ENCODE results near the gene ABCB10. TPM values are rescaled to one million over a fixed set of nuclear protein-coding genes. Genes with fewer than 3 reads are reported as not detected.

Gene ABCB10
- total and polyA plus RNA-seq, 7 experiments from 2014 or later = 6.4 to 31.9 (median 17.7) TPM

- Mint-ChIP-seq H3K27ac (no peak overlapping the region), H3K9me3 (no peaks in the 10 kb centered on the region), H3K4me1 (peaks cover 0 to 4% (median 4%) of the 10 kb centered on the region in 7 donors), H3K27me3 (peaks cover 0 to 26% (median 0%) of the 10 kb centered on the region in 5 donors), H3K4me3 (no peak overlapping the region), H3K36me3 (peaks cover 0 to 3% (median 0%) of the 10 kb centered on the region in 5 donors)
- no peaks in the 10 kb centered on the region for H3K27me3 ChIP-seq (ENCODE audit: control insufficient read depth in 2 of 2, insufficient read depth in 2 of 2, low read length in 2 of 2)
- ATAC-seq (no peak), DNase-seq (no peak)
- H3K36me3 ChIP-seq (ENCODE audit: control insufficient read depth in 2 of 3, insufficient read depth in 3 of 3, low read length in 3 of 3) = no peaks in the 10 kb centered on the region
- H3K9me3 ChIP-seq (ENCODE audit: control insufficient read depth in 2 of 3, low read length in 3 of 3) = no peaks in the 10 kb centered on the region
- H3K27ac ChIP-seq (ENCODE audit: low read depth, low read length) = no peak overlapping the region
- no peak overlapping the region for H3K4me3 ChIP-seq (ENCODE audit: low read length)
- ChIA-PET POLR2A (no interaction called here), CTCF (no interaction called here)
- H3K4me1 ChIP-seq (ENCODE audit: control insufficient read depth in 2 of 2, insufficient read depth in 2 of 2, low read length in 2 of 2) = no peaks in the 10 kb centered on the region
- intact Hi-C loops (cut with micrococcal nuclease) = no loop called here
Measured at GRCh38 chr1:229582715-229583114, 24.2 kb upstream of the ABCB10 start.

GRCh38 chr1:229582011-229582694 is 23.6 kb upstream of the ABCB10 start:
- DNase-seq (no peak), ATAC-seq (peak; percentile 27)
- H3K36me3 Mint-ChIP-seq = peaks cover 0 to 3% (median 0%) of the 10 kb centered on the region in 5 donors
- H3K27ac Mint-ChIP-seq = peak overlapping the region in 1 of 9 donors; percentile 3
- POLR2A ChIA-PET = no interaction called here
- no peak overlapping the region for H3K4me3 Mint-ChIP-seq
- CTCF ChIA-PET = no interaction called here
- Histone ChIP-seq H3K9me3 (ENCODE audit: control insufficient read depth in 2 of 3, low read length in 3 of 3) (no peaks in the 10 kb centered on the region), H3K27ac (ENCODE audit: low read depth, low read length) (no peak overlapping the region), H3K36me3 (ENCODE audit: control insufficient read depth in 2 of 3, insufficient read depth in 3 of 3, low read length in 3 of 3) (no peaks in the 10 kb centered on the region), H3K4me1 (ENCODE audit: control insufficient read depth in 2 of 2, insufficient read depth in 2 of 2, low read length in 2 of 2) (no peaks in the 10 kb centered on the region), H3K4me3 (ENCODE audit: low read length) (no peak overlapping the region), H3K27me3 (ENCODE audit: control insufficient read depth in 2 of 2, insufficient read depth in 2 of 2, low read length in 2 of 2) (no peaks in the 10 kb centered on the region)
- H3K9me3 Mint-ChIP-seq = no peaks in the 10 kb centered on the region
- peaks cover 0 to 4% (median 4%) of the 10 kb centered on the region in 7 donors for H3K4me1 Mint-ChIP-seq
- H3K27me3 Mint-ChIP-seq = peaks cover 0 to 27% (median 0%) of the 10 kb centered on the region in 5 donors
- intact Hi-C loops (cut with micrococcal nuclease) = no loop called here

GRCh38 chr1:229581485-229581884 is 23.0 kb upstream of the ABCB10 start:
- intact Hi-C loops (cut with micrococcal nuclease) = no loop called here
- DNase-seq (no peak), ATAC-seq (no peak)
- Histone ChIP-seq H3K4me3 (ENCODE audit: low read length) (no peak overlapping the region), H3K27me3 (ENCODE audit: control insufficient read depth in 2 of 2, insufficient read depth in 2 of 2, low read length in 2 of 2) (no peaks in the 10 kb centered on the region), H3K9me3 (ENCODE audit: control insufficient read depth in 2 of 3, low read length in 3 of 3) (no peaks in the 10 kb centered on the region), H3K36me3 (ENCODE audit: control insufficient read depth in 2 of 3, insufficient read depth in 3 of 3, low read length in 3 of 3) (no peaks in the 10 kb centered on the region), H3K27ac (ENCODE audit: low read depth, low read length) (no peak overlapping the region), H3K4me1 (ENCODE audit: control insufficient read depth in 2 of 2, insufficient read depth in 2 of 2, low read length in 2 of 2) (no peaks in the 10 kb centered on the region)
- H3K27ac Mint-ChIP-seq = no peak overlapping the region
- H3K9me3 Mint-ChIP-seq = no peaks in the 10 kb centered on the region
- peaks cover 0 to 29% (median 0%) of the 10 kb centered on the region in 5 donors for H3K27me3 Mint-ChIP-seq
- POLR2A ChIA-PET = no interaction called here
- H3K36me3 Mint-ChIP-seq = peaks cover 0 to 3% (median 0%) of the 10 kb centered on the region in 5 donors
- H3K4me3 Mint-ChIP-seq = no peak overlapping the region
- H3K4me1 Mint-ChIP-seq = peaks cover 0 to 4% (median 4%) of the 10 kb centered on the region in 7 donors
- CTCF ChIA-PET = no interaction called here

- Histone ChIP-seq H3K27me3 (ENCODE audit: control insufficient read depth in 2 of 2, insufficient read depth in 2 of 2, low read length in 2 of 2) (no peaks in the 10 kb centered on the region), H3K9me3 (ENCODE audit: control insufficient read depth in 2 of 3, low read length in 3 of 3) (no peaks in the 10 kb centered on the region), H3K4me3 (ENCODE audit: low read length) (no peak overlapping the region), H3K36me3 (ENCODE audit: control insufficient read depth in 2 of 3, insufficient read depth in 3 of 3, low read length in 3 of 3) (no peaks in the 10 kb centered on the region), H3K27ac (ENCODE audit: low read depth, low read length) (no peak overlapping the region), H3K4me1 (ENCODE audit: control insufficient read depth in 2 of 2, insufficient read depth in 2 of 2, low read length in 2 of 2) (no peaks in the 10 kb centered on the region)
- no peak overlapping the region for H3K4me3 Mint-ChIP-seq
- peaks cover 0 to 29% (median 0%) of the 10 kb centered on the region in 5 donors for H3K27me3 Mint-ChIP-seq
- intact Hi-C loops (cut with micrococcal nuclease) = no loop called here
- peak; percentile 58 for ATAC-seq
- ChIA-PET POLR2A (interaction anchor here (1.3 kb wide), 1 partner anchor 11 kb away, joined by 4 read pairs; no protein-coding TSS in a partner anchor), CTCF (no interaction called here)
- H3K9me3 Mint-ChIP-seq = no peaks in the 10 kb centered on the region
- H3K4me1 Mint-ChIP-seq = peaks cover 0 to 4% (median 4%) of the 10 kb centered on the region in 7 donors
- H3K36me3 Mint-ChIP-seq = no peaks in the 10 kb centered on the region
- DNase-seq = no peak
- H3K27ac Mint-ChIP-seq = no peak overlapping the region
Measured at GRCh38 chr1:229579059-229579673, 20.7 kb upstream of the ABCB10 start.

- CTCF ChIA-PET = no interaction called here
- Mint-ChIP-seq H3K36me3 (no peaks in the 10 kb centered on the region), H3K27ac (no peak overlapping the region), H3K4me3 (no peak overlapping the region), H3K9me3 (no peaks in the 10 kb centered on the region), H3K27me3 (peaks cover 0 to 33% (median 0%) of the 10 kb centered on the region in 5 donors), H3K4me1 (peaks cover 0 to 4% (median 4%) of the 10 kb centered on the region in 7 donors)
- no peak for DNase-seq
- POLR2A ChIA-PET = no interaction called here
- Histone ChIP-seq H3K27ac (ENCODE audit: low read depth, low read length) (no peak overlapping the region), H3K9me3 (ENCODE audit: control insufficient read depth in 2 of 3, low read length in 3 of 3) (no peaks in the 10 kb centered on the region), H3K4me3 (ENCODE audit: low read length) (no peak overlapping the region), H3K36me3 (ENCODE audit: control insufficient read depth in 2 of 3, insufficient read depth in 3 of 3, low read length in 3 of 3) (no peaks in the 10 kb centered on the region), H3K4me1 (ENCODE audit: control insufficient read depth in 2 of 2, insufficient read depth in 2 of 2, low read length in 2 of 2) (no peaks in the 10 kb centered on the region), H3K27me3 (ENCODE audit: control insufficient read depth in 2 of 2, insufficient read depth in 2 of 2, low read length in 2 of 2) (no peaks in the 10 kb centered on the region)
- intact Hi-C loops (cut with micrococcal nuclease) = no loop called here
- peak; percentile 14 for ATAC-seq
Measured at GRCh38 chr1:229578168-229579058, 19.9 kb upstream of the ABCB10 start.

GRCh38 chr1:229574679-229575442 is 16.4 kb upstream of the ABCB10 start:
- intact Hi-C loops (cut with micrococcal nuclease) = no loop called here
- H3K9me3 ChIP-seq (ENCODE audit: control insufficient read depth in 2 of 3, low read length in 3 of 3) = no peaks in the 10 kb centered on the region
- H3K36me3 Mint-ChIP-seq = no peaks in the 10 kb centered on the region
- no peak overlapping the region for H3K27ac Mint-ChIP-seq
- no peak overlapping the region for H3K4me3 ChIP-seq (ENCODE audit: low read length)
- H3K27me3 Mint-ChIP-seq = peaks cover 0 to 29% (median 0%) of the 10 kb centered on the region in 5 donors
- H3K27ac ChIP-seq (ENCODE audit: low read depth, low read length) = no peak overlapping the region
- H3K4me1 ChIP-seq (ENCODE audit: control insufficient read depth in 2 of 2, insufficient read depth in 2 of 2, low read length in 2 of 2) = no peaks in the 10 kb centered on the region
- H3K4me1 Mint-ChIP-seq = peaks cover 0 to 5% (median 4%) of the 10 kb centered on the region in 7 donors
- DNase-seq (no peak), ATAC-seq (no peak)
- POLR2A ChIA-PET = no interaction called here
- no peaks in the 10 kb centered on the region for H3K36me3 ChIP-seq (ENCODE audit: control insufficient read depth in 2 of 3, insufficient read depth in 3 of 3, low read length in 3 of 3)
- CTCF ChIA-PET = no interaction called here
- H3K9me3 Mint-ChIP-seq = no peaks in the 10 kb centered on the region
- H3K4me3 Mint-ChIP-seq = no peak overlapping the region
- no peaks in the 10 kb centered on the region for H3K27me3 ChIP-seq (ENCODE audit: control insufficient read depth in 2 of 2, insufficient read depth in 2 of 2, low read length in 2 of 2)

Data from naive thymus-derived CD4-positive, alpha-beta T cell (primary cell).